HCT116 (cell line): ENCODE results near the gene ABCB6.

Source experiments
- EZH2 ChIP-seq: fragments of 200-600 bp; sonication (generic); IDR thresholded peaks from 2 replicates; pipeline ENCODE4 v1.6.1; 2017; ENCODE audit warnings: antibody characterized with exemption, mixed run types
- JUND ChIP-seq: IDR thresholded peaks from 2 replicates; pipeline ENCODE4 v1.6.1; 2012
- TCF7L2 ChIP-seq: IDR thresholded peaks from 2 replicates; pipeline ENCODE4 v1.7.0; 2011; ENCODE audit warnings: borderline replicate concordance, inconsistent platforms; ENCODE audit not compliant: insufficient read depth, insufficient read length; ENCODE audit errors: extremely low read depth
- TF ChIP-seq, protein P1 (sequence below), 3 experiments: fragments of 200-600 bp in 1 of 3; sonication (generic) in 1 of 3; IDR thresholded peaks in 2 of 3; conservative IDR thresholded peaks in 1 of 3; 2 replicates each; pipeline ENCODE4 v1.5.1; 2012 to 2017; ENCODE audit warnings: low read depth in 2 of 3, low read length in 2 of 3, antibody characterized with exemption in 1 of 3, borderline replicate concordance in 1 of 3, control low read depth in 1 of 3, mild to moderate bottlenecking in 1 of 3, mixed read lengths in 1 of 3, mixed run types in 1 of 3, moderate library complexity in 1 of 3; ENCODE audit not compliant: insufficient read depth in 1 of 3
- TF ChIP-seq, protein P2 (sequence below): IDR thresholded peaks from 2 replicates; pipeline ENCODE4 v1.6.1; 2012

DNA sequence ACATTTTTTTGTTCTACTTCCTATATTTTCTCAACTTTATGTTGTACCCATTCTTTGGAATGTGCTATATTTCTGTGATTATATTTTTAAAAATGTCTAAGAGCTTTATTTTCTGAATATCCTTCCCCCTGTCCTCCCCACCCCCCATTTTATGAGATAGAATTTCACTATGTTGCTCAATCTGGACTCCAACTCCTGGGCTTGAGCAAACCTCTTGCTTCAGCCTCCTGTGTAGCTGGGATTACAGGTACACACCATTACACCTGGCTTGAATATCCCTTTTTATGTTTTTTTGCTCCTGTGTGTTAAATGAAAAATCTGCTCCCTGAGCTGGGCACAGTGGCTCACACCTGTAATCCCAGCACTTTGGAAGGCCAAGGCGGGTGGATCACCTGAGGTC, 21.4 kb downstream of the ABCB6 start:
- TF ChIP-seq, protein P1, sequence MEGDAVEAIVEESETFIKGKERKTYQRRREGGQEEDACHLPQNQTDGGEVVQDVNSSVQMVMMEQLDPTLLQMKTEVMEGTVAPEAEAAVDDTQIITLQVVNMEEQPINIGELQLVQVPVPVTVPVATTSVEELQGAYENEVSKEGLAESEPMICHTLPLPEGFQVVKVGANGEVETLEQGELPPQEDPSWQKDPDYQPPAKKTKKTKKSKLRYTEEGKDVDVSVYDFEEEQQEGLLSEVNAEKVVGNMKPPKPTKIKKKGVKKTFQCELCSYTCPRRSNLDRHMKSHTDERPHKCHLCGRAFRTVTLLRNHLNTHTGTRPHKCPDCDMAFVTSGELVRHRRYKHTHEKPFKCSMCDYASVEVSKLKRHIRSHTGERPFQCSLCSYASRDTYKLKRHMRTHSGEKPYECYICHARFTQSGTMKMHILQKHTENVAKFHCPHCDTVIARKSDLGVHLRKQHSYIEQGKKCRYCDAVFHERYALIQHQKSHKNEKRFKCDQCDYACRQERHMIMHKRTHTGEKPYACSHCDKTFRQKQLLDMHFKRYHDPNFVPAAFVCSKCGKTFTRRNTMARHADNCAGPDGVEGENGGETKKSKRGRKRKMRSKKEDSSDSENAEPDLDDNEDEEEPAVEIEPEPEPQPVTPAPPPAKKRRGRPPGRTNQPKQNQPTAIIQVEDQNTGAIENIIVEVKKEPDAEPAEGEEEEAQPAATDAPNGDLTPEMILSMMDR (IDR thresholded peaks at IDR 0.05 in 2 of 3, conservative IDR thresholded peaks at IDR 0.05 in 1 of 3; ENCODE audit: borderline replicate concordance in 1 of 3, insufficient read depth in 1 of 3, low read depth in 2 of 3, low read length in 2 of 3) = no peak
- TF ChIP-seq, protein P2, sequence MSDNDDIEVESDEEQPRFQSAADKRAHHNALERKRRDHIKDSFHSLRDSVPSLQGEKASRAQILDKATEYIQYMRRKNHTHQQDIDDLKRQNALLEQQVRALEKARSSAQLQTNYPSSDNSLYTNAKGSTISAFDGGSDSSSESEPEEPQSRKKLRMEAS = no peak
- TF ChIP-seq EZH2 (no peak), TCF7L2 (no peak), JUND (no peak)
